Transverse colon (tissue), 4 donors: ENCODE results near the gene LRRC7. TPM values are rescaled to one million over a fixed set of nuclear protein-coding genes. Genes with fewer than 3 reads are reported as not detected.
"Not testable (repeated sequence)": the region's sequence is repeated elsewhere in the genome, so short reads cannot be mapped to it uniquely, and the experiment has no call there.

Experiments used
- DNase-seq: peaks from one replicate; pipeline ENCODE4 v3.0.0-alpha.2; 2019
- H3K27ac ChIP-seq, 4 donors: fragments of 200-600 bp; sonication (generic); 2 replicates each; pipeline ENCODE4 v1.5.1; 2016 to 2018; ENCODE audit warnings: inconsistent platforms in 4 of 4
- H3K27me3 ChIP-seq: fragments of 200-600 bp; sonication (generic); 2 replicates; pipeline ENCODE4 v1.5.1; 2017; ENCODE audit warnings: inconsistent platforms
- H3K36me3 ChIP-seq, 4 donors: fragments of 200-600 bp; sonication (generic); 2 replicates each; pipeline ENCODE4 v1.5.1; 2017 to 2019; ENCODE audit warnings: inconsistent platforms in 4 of 4
- H3K4me1 ChIP-seq, 4 donors: fragments of 200-600 bp; sonication (generic); 2 replicates each; pipeline ENCODE4 v1.5.1; 2017 to 2020; ENCODE audit warnings: inconsistent platforms in 4 of 4
- H3K4me3 ChIP-seq, 4 donors: fragments of 200-600 bp; sonication (generic); 1 replicate in 1 of 4; 2 replicates in 3 of 4; pipeline versions ENCODE4 v1.5.1 to v1.6.1; 2017 to 2019; ENCODE audit warnings: inconsistent platforms in 4 of 4
- H3K9me3 ChIP-seq, 2 donors: fragments of 200-600 bp; sonication (generic); 2 replicates each; pipeline ENCODE4 v1.5.1; 2017 to 2019; ENCODE audit warnings: inconsistent platforms in 2 of 2
- EP300 ChIP-seq: sonication (generic); formaldehyde crosslinking; IDR thresholded peaks from one replicate; pipeline ENCODE4 v1.6.1; 2017; ENCODE audit warnings: antibody characterized with exemption, low read depth
- POLR2A ChIP-seq: fragments of 450-650 bp; IDR thresholded peaks from one replicate; pipeline ENCODE4 v1.6.1; 2016; ENCODE audit warnings: antibody characterized with exemption, mild to moderate bottlenecking, moderate library complexity
- POLR2AphosphoS5 ChIP-seq, 3 donors: sonication (generic); formaldehyde crosslinking; IDR thresholded peaks; one replicate each; pipeline ENCODE4 v1.6.1; 2016; ENCODE audit warnings: antibody characterized with exemption in 3 of 3
- WGBS, 2 donors: methylation state at CpG; one replicate each; pipeline ENCODE4 v1.1.5; 2018; ENCODE audit warnings: low coverage in 1 of 2; 5-methylcytosine and 5-hydroxymethylcytosine counted together
- in situ Hi-C, 4 donors: fragments of 200-750 bp; cut with MboI; loops; one replicate each; pipeline versions ENCODE4 v1.15.0 to v1.15.1; 2017; ENCODE audit warnings: low sequenced_read_pairs in 3 of 4, low pct_ligation_motif_present in 1 of 4, low pct_unique_long_range_greater_than_20kb in 1 of 4
- intact Hi-C: fragments of 100-400 bp; cut with DNase I; formaldehyde crosslinking; loops from one replicate; pipeline ENCODE4 v1.15.1; 2023; ENCODE audit warnings: low total_unique reads
- total RNA-seq, 4 donors: library from RNA; depleted of rRNA; stranded (reverse); fragments of >200 nt; gene quantifications; one replicate each; pipeline ENCODE4 v1.1.0, GENCODE V29; 2016
- TF ChIP-seq, protein P1 (sequence below), 5 experiments: fragments of 200-600 bp in 3 of 5; fragments of 450-650 bp in 2 of 5; sonication (generic) in 3 of 5; IDR thresholded peaks; 1 replicate in 2 of 5; 2 replicates in 3 of 5; pipeline ENCODE4 v1.5.1; 2016 to 2017; ENCODE audit warnings: antibody characterized with exemption in 5 of 5, inconsistent platforms in 3 of 5, mild to moderate bottlenecking in 2 of 5, moderate library complexity in 1 of 5

LRRC7 gene
- total RNA-seq, 4 donors from 2014 or later = 0.32 to 1.1 TPM; not detected in 2

DNA sequence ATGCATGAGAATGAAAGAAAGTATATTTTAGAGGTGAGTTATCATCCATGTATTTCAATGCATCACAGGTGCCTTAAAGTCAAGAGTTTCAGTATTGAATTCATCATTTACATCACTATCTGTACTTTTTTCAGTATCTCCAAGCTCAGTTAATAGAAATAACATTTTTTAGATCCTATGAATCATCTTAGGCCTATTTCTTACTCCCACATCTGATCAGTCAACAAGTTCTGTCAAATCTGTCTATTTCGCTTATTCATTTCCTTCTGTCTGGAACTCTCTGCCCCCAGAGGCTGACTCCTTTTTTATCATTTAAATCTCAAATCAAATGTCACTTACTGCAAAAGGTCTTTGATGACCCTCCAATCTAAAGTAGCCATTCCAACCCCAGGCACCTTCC is 295.2 kb downstream of the LRRC7 start:
- Histone ChIP-seq H3K36me3 (no peaks in the 10 kb centered on the region), H3K4me3 (no peak overlapping the region), H3K4me1 (no peaks in the 10 kb centered on the region), H3K27ac (no peak overlapping the region), H3K27me3 (no peaks in the 10 kb centered on the region), H3K9me3 (no peaks in the 10 kb centered on the region)
- TF ChIP-seq, protein P1, sequence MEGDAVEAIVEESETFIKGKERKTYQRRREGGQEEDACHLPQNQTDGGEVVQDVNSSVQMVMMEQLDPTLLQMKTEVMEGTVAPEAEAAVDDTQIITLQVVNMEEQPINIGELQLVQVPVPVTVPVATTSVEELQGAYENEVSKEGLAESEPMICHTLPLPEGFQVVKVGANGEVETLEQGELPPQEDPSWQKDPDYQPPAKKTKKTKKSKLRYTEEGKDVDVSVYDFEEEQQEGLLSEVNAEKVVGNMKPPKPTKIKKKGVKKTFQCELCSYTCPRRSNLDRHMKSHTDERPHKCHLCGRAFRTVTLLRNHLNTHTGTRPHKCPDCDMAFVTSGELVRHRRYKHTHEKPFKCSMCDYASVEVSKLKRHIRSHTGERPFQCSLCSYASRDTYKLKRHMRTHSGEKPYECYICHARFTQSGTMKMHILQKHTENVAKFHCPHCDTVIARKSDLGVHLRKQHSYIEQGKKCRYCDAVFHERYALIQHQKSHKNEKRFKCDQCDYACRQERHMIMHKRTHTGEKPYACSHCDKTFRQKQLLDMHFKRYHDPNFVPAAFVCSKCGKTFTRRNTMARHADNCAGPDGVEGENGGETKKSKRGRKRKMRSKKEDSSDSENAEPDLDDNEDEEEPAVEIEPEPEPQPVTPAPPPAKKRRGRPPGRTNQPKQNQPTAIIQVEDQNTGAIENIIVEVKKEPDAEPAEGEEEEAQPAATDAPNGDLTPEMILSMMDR (IDR thresholded peaks at IDR 0.05) = no peak
- no peak for TF ChIP-seq EP300
- no peak for TF ChIP-seq POLR2A
- no peak for TF ChIP-seq POLR2AphosphoS5 (IDR thresholded peaks at IDR 0.05)
- in situ Hi-C loops = no loop called here
- no peak for DNase-seq
- intact Hi-C loops = no loop called here
- 86 to 100% methylated on average over 1 of the region's 1 CpG for WGBS, 2 donors

DNA sequence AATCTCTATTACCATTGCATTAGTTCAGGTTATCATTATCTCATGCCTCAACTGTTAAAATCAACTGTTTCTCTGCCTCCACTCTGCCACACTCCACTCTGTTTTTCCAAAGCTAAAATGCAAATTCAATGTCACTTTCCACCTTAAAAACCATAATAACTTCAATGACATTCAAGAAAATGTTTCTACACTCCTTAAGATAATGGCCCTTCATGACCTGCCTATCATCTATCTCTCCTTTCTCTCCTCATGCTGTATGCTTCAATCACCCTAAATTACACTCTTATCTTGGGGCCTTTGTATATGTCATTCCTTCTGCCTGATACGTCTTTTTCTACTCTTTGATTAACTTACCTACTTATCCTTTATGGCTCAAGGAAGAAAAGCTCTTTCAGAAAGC is 296.0 kb downstream of the LRRC7 start:
- no peak overlapping the region for H3K4me3 ChIP-seq
- TF ChIP-seq POLR2AphosphoS5 (IDR thresholded peaks at IDR 0.05) = no peak
- no peak for TF ChIP-seq POLR2A
- no peak for TF ChIP-seq EP300
- TF ChIP-seq, protein P1 (IDR thresholded peaks at IDR 0.05) = no peak
- H3K4me1 ChIP-seq = no peaks in the 10 kb centered on the region
- 71 to 79% methylated on average over 1 of the region's 1 CpG for WGBS, 2 donors
- intact Hi-C loops (no loop called here), in situ Hi-C loops (no loop called here)
- DNase-seq = no peak
- H3K36me3 ChIP-seq = no peaks in the 10 kb centered on the region
- no peaks in the 10 kb centered on the region for H3K27me3 ChIP-seq
- no peak overlapping the region for H3K27ac ChIP-seq
- no peaks in the 10 kb centered on the region for H3K9me3 ChIP-seq

DNA sequence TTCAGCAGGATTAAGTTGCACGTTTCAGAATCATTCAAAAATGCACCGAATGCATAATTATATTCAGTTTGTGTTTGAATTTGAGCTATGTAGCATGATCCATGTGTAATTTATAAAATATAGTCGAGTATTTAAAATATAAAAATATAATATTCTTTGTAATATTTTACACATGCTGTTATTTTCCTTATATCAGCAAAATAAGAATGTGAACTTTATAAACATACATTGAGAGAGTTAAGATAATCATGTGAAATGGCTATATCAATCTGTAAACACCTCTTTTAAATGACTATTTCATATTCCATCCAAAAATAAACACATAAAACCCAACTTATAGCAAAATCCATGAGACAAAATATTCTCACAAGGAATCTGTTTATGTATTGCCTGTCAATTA is 303.7 kb downstream of the LRRC7 start:
- no peaks in the 10 kb centered on the region for H3K9me3 ChIP-seq
- no peaks in the 10 kb centered on the region for H3K27me3 ChIP-seq
- intact Hi-C loops = no loop called here
- no peak for TF ChIP-seq EP300
- TF ChIP-seq, protein P1 (IDR thresholded peaks at IDR 0.05) = no peak
- no peak for DNase-seq
- in situ Hi-C loops = no loop called here
- no peak overlapping the region for H3K27ac ChIP-seq
- WGBS, 2 donors = 47 to 58% methylated on average over 3 of the region's 3 CpGs
- no peaks in the 10 kb centered on the region for H3K36me3 ChIP-seq
- peaks cover 0 to 9% (median 2%) of the 10 kb centered on the region in 4 donors for H3K4me1 ChIP-seq
- no peak overlapping the region for H3K4me3 ChIP-seq

DNA sequence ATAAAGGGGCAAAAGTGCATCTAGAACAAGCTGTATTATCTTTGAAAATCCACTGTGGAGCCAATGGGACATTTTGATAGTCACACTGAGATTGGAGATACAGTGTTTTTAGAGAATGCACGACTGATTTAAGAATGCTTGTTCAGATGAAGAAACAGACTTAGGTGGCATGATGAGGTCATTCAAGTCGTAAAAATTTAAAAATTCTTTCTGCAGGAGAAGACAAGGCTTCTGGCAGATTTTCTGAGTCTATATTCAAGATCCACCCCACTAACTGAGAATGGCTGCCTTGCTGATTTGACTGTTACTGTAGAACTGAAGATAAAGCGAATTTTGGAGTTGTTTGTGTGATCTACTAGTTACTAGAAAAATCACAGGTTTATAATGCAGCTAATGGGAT is 310.6 kb downstream of the LRRC7 start:
- intact Hi-C loops = no loop called here
- no peak for DNase-seq
- Histone ChIP-seq H3K4me3 (no peak overlapping the region), H3K4me1 (peaks cover 0 to 9% (median 2%) of the 10 kb centered on the region in 4 donors), H3K36me3 (no peaks in the 10 kb centered on the region), H3K9me3 (no peaks in the 10 kb centered on the region), H3K27ac (no peak overlapping the region), H3K27me3 (no peaks in the 10 kb centered on the region)
- WGBS, 2 donors = 58 to 65% methylated on average over 3 of the region's 3 CpGs
- in situ Hi-C loops = no loop called here
- TF ChIP-seq EP300 (no peak), POLR2AphosphoS5 (IDR thresholded peaks at IDR 0.05) (no peak)
- TF ChIP-seq, protein P1 (IDR thresholded peaks at IDR 0.05) = no peak

DNA sequence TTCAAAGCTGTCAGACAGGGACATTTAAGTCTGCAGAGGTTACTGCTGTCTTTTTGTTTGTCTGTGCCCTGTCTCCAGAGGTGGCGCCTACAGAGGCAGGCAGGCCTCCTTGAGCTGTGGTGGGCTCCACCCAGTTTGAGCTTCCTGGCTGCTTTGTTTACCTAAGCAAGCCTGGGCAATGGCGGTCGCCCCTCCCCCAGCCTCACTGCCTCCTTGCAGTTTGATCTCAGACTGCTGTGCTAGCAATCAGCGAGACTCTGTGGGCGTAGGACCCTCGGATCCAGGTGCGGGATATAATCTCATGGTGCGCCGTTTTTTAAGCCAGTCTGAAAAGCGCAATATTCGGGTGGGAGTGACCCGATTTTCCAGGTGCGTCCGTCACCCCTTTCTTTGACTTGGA is 320.3 kb downstream of the LRRC7 start:
- H3K36me3 ChIP-seq, H3K27me3 ChIP-seq, H3K4me3 ChIP-seq, intact Hi-C loops, H3K27ac ChIP-seq, H3K4me1 ChIP-seq, in situ Hi-C loops, H3K9me3 ChIP-seq, DNase-seq: not testable (repeated sequence)
- 86 to 100% methylated on average over 5 to 13 of the region's 14 CpGs for WGBS, 2 donors
